GM21786 (cell line): ENCODE measurements around the gene PRSS38.
A peak's percentile ranks its signal among the peaks of the same experiment; 100 is the strongest.

Source experiments
- ATAC-seq: cut with Tn5 transposase; IDR thresholded peaks from one replicate; pipeline ENCODE4 v1.9.1; 2021; ENCODE audit not compliant: unreplicated experiment

Gene PRSS38

DNA sequence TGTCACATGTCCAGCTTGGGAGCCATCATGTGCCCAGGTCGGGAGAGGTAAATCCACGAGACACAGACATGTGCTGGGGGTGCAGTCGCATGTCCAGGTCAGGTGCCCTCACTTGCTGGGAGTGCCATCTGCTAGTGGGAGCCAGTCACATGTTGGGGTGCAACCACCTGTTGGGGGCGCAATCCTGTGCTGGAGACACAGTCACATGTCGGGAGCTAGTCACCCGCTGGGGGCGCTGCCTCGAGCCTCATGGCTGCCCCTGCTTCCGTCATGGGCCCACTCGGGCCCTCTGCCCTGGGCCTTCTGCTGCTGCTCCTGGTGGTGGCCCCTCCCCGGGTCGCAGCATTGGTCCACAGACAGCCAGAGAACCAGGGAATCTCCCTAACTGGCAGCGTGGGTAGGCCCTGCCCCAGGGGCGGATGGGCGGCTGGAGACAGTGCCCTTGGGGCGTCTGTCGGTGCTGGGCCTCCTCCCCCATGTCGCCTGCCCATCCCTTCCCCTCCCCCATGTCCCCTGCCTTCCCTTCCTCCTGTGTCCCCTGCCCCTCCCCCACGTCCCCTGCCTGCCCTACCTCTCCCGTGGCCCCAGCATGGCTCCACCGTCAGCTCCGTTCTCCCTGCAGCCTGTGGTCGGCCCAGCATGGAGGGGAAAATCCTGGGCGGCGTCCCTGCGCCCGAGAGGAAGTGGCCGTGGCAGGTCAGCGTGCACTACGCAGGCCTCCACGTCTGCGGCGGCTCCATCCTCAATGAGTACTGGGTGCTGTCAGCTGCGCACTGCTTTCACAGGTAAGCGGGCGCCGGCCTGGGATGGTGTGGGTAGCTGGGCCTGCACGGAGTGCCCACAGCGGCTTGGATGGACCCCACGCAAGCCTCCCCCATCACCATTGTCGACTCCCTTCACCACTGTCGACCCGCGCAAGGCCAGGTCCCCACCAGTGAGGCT is at the start of gene PRSS38:
Gene PRSS38, plus strand, starts transcription at position 208 of the 942 bp plus-strand sequence. Its CDS starts 42 bp downstream, at position 250.
- no peak for ATAC-seq

DNA sequence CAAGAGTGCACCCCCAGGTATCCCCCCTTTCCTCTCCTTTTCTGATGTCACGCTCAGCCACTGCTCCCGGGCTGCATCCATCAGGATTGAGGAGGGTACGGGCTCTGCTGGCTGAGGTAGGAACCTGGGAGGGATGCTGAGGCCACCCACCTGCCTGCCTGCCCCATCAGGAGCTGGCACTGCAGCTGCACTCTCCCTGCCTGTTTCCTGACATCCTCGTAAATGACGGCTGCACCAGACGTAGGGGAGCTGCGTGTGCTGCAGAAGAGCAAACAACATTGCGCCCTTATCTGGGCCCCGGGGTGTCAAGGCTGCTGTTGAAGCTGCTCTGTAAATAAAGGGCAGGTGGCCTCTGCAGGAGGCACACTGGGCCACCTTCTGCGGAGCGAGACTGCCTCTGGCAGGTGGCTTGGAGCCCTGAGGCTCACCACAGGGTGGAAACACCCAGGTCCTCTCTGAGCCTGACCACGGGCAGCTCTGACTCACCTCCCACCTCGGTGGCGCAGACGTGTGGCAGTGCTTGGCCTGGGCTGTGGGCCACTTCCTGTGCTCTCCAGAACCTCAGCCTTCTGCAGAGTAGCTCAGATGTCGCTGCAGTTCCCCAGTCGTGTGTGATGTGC is 49.4 kb upstream of the PRSS38 start:
- ATAC-seq: peak; percentile 43

DNA sequence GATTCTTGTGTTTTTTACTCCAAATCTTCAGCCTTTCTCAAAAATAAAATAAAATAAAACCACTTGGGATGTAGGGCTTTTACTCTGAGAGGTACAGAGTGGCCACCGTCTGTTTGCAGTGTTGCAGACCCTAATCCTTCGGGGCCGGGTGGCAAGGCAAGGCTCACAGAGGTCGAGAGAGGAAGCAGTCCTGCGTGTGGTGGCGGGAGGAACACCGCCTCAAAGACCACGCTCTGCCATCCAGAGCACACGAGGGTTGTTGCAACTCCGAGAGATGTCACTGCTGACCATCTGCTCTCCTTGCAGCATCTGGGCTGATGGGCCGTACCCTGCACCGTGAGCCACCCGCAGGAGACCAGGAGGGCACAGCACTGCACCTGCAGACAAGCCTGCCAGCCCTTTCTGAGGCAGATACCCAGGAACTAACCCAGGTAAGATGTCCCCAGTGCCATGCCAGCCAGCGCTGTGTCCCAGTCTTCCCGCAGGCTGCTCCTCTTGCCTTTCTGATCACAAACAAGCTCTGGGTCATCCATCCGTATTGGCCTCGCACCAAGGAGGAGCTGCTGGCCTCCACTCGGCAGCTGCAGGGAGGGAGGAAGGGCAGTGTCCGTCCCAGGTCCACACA is 48.7 kb upstream of the PRSS38 start:
- ATAC-seq: no peak

DNA sequence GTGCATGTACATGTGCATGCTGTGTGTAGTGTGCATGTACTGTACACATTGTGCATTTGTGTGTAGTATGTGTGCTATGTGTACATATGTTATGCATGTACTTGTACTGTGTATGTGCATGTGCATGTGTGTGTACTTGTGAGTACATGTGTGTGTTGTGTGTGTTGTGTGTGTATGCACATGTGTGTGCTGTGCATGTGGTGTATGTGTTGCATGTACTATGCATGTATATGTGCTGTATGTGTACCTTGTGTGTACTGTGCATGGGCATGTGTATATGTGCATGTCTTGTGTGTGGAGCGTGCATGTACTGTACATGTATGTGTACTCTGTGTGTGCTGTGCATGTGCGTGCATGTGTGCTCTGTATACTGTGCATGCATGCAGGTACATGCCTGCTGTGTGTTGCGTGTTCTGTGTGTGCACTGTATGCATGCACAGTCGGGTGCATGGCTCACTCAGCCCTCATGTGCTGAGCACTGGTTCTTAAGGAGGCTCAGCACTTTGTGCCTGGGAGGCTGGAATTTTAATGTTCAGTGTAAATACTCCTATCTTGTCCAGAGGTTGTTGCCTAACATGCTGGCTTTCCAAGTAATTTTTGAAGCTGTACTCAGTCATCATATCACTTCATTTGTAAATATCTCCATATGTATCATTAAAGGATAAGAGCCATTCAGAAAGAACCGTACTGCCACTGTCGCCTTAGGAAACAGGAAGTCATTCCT is 47.9 kb upstream of the PRSS38 start:
- ATAC-seq: no peak

GRCh38 chr1:227768125-227768439 is 47.4 kb upstream of the PRSS38 start:
- ATAC-seq: no peak

DNA sequence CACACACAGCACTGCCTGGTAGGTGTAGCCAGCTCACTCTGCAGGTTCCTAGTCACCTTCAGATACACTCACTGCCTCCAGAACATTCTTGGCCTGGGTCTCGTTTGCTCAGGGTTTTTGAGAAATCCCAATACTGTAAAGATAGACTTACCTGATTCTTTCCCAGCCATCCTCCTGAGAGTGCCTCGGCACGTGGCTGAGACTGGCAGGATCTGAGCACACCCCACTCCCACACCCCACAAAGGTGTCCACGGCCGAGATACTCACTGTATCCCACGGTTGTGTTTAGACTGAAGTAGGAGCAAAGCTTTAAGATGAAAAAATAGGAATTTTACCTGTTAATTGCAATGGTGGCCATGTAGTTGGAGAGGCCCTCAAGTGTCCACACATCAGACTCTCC is 46.8 kb upstream of the PRSS38 start:
- no peak for ATAC-seq

DNA sequence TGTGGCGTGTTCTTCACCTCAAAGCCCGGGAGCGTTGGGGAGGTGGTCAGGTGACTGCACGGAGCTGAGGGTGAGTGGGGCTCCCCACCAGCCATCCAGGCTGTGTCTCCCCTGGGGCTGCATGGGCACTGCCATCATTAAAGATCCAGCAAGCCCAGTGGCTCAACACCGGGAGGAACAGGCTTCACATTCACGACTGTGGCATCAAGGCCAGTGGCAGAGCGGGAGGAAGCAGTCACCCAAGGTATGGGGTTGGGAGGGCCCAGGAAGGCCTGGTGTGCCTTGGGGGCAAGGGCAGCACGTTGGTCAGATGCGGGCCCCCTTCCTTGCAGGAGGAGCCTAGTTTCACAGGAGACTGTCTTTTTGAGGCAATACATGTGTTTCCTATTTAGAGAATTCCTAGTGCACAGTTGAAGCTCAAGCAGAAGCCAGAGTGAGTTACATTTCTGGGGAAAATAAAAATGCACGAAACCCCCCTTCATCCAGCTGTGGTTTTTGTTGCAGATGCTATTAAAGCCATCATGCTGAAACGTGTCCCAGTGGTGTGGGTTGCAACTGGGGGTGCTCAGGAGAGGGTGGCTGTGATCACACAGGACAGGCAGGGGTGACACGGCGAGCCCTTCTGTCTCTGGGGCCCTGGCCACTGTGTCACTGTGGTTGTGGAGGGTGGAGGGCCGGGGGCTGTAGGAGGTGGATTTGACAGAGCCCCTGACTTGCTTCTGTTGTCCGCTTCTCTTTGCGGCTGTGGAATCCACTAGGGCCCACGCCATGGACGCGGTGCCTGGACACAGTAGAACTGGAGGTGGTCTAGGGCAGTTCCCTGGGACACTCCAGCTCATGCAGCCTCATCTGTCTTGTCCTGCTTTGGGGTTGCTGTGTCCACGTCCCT is 46.2 kb upstream of the PRSS38 start:
- no peak for ATAC-seq

DNA sequence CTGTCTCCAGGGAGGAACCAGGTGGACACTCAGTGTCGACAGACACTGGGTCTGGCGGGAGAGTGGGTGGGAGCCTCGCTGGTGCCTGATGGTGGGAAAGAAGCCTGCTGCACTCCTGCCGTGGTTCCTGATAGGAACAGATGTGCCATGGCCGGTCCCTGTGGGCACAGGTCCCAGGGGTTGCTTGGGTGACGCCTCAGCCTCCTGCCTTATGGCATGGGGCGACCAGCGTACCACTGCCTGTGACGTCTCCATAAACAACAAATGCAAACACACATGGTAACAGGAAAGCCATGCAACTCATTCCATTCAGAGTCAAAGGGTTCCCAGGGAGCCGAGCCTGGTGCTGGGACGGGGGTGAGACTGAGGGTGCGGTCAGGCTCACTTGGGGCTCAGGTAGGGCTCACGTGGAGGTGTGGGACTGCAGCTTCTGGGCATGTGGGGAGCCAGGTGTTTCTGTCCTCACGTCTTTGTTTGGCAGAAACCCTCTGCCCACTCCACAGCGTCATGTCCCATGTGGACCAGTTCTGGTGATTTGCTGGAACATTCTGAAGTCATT is 45.5 kb upstream of the PRSS38 start:
- no peak for ATAC-seq

DNA sequence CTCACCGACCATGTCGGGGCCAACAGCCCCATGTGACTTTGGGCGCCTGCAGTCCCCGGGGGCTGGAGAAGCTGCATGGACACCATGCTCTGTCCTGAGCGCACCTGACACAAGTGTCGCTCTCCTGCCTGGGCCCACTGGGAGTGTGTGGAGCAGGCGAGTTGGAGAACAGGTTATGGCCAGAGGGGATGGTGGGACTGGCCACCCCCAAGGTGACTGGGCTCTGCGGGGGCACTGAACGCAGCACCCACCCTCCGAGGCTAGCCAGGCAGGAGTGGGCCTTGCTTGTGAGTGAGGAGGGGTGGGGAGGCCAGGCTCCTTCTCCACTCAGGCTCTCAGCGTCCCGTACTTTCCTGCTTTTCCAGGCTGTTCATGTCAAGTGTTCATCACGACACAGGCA is 44.7 kb upstream of the PRSS38 start:
- ATAC-seq: no peak

- ATAC-seq: no peak
These were observed 44.1 kb upstream of the PRSS38 start for GRCh38 chr1:227771326-227771725.

DNA sequence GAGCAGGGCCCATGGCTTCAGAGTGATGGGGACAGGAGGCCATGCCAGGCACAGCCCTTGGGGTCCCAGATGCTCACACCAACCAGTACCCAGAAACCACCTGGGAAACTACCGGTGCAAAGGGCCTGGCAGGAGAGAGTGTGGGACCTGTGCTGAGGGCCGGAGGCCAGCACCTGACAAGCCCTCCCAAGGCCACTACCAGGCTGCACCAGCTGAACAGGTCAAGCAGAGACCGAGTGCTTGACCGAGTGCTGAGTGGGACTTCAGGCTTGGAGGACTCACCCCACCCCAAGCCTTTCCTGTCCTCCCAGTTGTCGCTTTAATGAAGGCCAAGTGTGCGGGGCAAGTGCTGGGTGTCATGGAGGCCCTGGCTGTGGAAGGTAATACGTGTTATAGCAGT is 43.7 kb upstream of the PRSS38 start:
- ATAC-seq: no peak

- ATAC-seq: no peak
These were observed 41.9 kb upstream of the PRSS38 start for GRCh38 chr1:227773558-227773957.

- no peak for ATAC-seq
These were observed 41.3 kb upstream of the PRSS38 start for GRCh38 chr1:227774051-227774731.

- ATAC-seq: no peak
These were observed 40.4 kb upstream of the PRSS38 start for GRCh38 chr1:227774821-227775661.

GRCh38 chr1:227775841-227776240 is 39.6 kb upstream of the PRSS38 start:
- ATAC-seq: no peak

- no peak for ATAC-seq
These were observed 39.1 kb upstream of the PRSS38 start for GRCh38 chr1:227776331-227776771.

DNA sequence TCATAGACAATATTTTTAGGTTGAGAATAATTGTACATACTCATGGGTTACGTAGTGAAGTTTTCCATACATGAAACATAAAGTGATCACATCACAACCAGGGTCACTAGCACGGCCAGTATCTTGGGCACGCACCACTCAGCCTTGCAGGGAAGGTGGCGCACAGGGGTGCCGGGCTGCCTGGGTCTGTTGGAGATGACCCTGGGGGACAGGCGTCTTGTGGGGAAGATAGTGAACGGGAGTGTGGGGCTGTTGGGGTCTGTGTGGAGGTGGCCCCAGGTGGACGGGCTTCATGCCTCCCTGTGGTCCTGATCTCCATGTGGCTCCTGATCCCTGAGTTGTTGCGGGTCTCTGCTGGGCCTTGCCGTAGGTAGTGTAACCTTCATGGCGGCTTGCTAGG is 38.3 kb upstream of the PRSS38 start:
- ATAC-seq: no peak

- ATAC-seq: no peak
These were observed 37.8 kb upstream of the PRSS38 start for GRCh38 chr1:227777646-227778045.
